HFFc6 (cell line): Measurements from ENCODE around the gene OR51B5. TPM values are rescaled to one million over a fixed set of nuclear protein-coding genes. Genes with fewer than 3 reads are reported as not detected.
"Not testable (repeated sequence)": the region's sequence is repeated elsewhere in the genome, so short reads cannot be mapped to it uniquely, and the experiment has no call there.

Experiments
- DNase-seq: peaks from one replicate; pipeline ENCODE4 v3.0.0-alpha.2; 2018
- H3K27ac Mint-ChIP-seq: 2 replicates; pipeline ENCODE4 v1.8.0; 2020; ENCODE audit warnings: mild to moderate bottlenecking, mixed read lengths
- H3K27me3 Mint-ChIP-seq: 2 replicates; pipeline ENCODE4 v1.8.0; 2021; ENCODE audit warnings: mild to moderate bottlenecking, moderate library complexity, mixed read lengths; ENCODE audit not compliant: insufficient read depth
- H3K36me3 Mint-ChIP-seq: 2 replicates; pipeline ENCODE4 v1.8.0; 2021; ENCODE audit warnings: low read depth, mixed read lengths
- H3K4me1 Mint-ChIP-seq: 2 replicates; pipeline ENCODE4 v1.8.0; 2020; ENCODE audit warnings: low read depth, mixed read lengths
- H3K4me3 Mint-ChIP-seq: 2 replicates; pipeline ENCODE4 v1.8.0; 2020; ENCODE audit warnings: mild to moderate bottlenecking, moderate library complexity, mixed read lengths
- H3K9me3 Mint-ChIP-seq: 2 replicates; pipeline ENCODE4 v1.8.0; 2020; ENCODE audit warnings: mild to moderate bottlenecking, mixed read lengths
- CTCF ChIP-seq: fragments of 200-600 bp; sonication (generic); IDR thresholded peaks from 2 replicates; pipeline ENCODE4 v1.5.0; 2021; ENCODE audit warnings: antibody characterized with exemption, mild to moderate bottlenecking
- total RNA-seq, 6 experiments: library from RNA; stranded (reverse); fragmentation: NEBNext Ultra II Directional; extraction: Animal tissue kit (Norgen Biotek cat#: 25700); gene quantifications; 2 replicates in 1 of 6; 3 replicates in 5 of 6; pipeline ENCODE4 v1.2.3, GENCODE V29; 2021

Gene OR51B5
- total RNA-seq, 6 experiments from 2014 or later = 0.30 to 0.53 (median 0.42) TPM; not detected in 2

DNA sequence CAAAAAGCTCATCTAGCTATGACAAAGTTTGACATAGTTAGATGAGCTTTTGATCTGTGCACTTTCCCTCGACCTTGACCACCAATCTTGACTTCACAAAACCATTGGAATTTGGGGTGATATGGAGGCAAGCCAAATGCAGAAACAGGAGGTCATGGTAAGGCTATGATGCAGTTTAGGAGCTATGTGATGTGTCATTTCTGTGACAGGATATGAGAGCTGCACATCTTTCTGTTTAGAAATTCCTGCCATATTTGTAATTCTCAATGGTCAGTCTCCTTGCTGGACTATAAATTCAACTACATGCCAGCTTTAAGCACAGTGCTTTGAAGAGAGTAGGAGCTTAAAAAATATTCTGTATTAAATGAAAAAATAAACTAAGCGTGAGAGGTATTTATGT lies 20.9 kb upstream of the OR51B5 start:
- no peaks in the 10 kb centered on the region for H3K27me3 Mint-ChIP-seq
- H3K36me3 Mint-ChIP-seq = peaks cover 9% of the 10 kb centered on the region; the same call in 1 of the 2 replicates
- H3K4me3 Mint-ChIP-seq = peak overlapping the region; percentile 9
- TF ChIP-seq CTCF = no peak
- H3K9me3 Mint-ChIP-seq = peaks cover 7% of the 10 kb centered on the region
- peaks cover 82% of the 10 kb centered on the region for H3K4me1 Mint-ChIP-seq
- peak; percentile 88 for DNase-seq
- peak overlapping the region; percentile 84 for H3K27ac Mint-ChIP-seq

DNA sequence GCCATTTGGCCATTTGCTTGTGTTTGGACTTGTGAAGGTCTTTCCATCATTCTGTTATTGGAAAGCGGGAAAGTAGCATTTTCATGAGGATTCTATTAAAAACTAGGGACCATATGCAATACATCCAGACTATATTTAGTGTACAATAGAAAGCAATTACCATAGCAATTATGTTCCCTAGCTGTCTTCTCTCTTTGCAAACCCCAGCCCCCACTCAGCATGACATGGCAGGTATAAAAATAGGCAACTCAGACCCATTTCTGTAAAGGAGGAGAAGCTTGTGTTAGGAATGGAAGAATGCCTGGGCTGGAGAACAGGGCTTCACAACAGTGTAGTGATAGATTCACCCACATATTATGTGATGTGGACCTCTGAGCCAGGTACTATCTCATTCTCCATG lies 20.4 kb upstream of the OR51B5 start:
- Mint-ChIP-seq H3K36me3 (peaks cover 9% of the 10 kb centered on the region; the same call in 1 of the 2 replicates), H3K27me3 (no peaks in the 10 kb centered on the region), H3K4me1 (peaks cover 76% of the 10 kb centered on the region), H3K9me3 (peaks cover 12% of the 10 kb centered on the region), H3K4me3 (0 out of 2 replicates have a peak overlapping the region, but pooled peaks have one; percentile 9), H3K27ac (peak overlapping the region; percentile 84)
- DNase-seq = no peak
- TF ChIP-seq CTCF = no peak

GRCh38 chr11:5362017-5362625 lies 18.8 kb upstream of the OR51B5 start:
- Mint-ChIP-seq H3K9me3 (peaks cover 12% of the 10 kb centered on the region), H3K4me1 (peaks cover 61% of the 10 kb centered on the region), H3K4me3 (no peak overlapping the region), H3K36me3 (peaks cover 18% of the 10 kb centered on the region; the same call in 1 of the 2 replicates), H3K27me3 (peaks cover 2% of the 10 kb centered on the region; the same call in 1 of the 2 replicates), H3K27ac (peak overlapping the region; percentile 43)
- no peak for DNase-seq
- TF ChIP-seq CTCF = peak; percentile 13; the same call in 1 of the 2 replicates

DNA sequence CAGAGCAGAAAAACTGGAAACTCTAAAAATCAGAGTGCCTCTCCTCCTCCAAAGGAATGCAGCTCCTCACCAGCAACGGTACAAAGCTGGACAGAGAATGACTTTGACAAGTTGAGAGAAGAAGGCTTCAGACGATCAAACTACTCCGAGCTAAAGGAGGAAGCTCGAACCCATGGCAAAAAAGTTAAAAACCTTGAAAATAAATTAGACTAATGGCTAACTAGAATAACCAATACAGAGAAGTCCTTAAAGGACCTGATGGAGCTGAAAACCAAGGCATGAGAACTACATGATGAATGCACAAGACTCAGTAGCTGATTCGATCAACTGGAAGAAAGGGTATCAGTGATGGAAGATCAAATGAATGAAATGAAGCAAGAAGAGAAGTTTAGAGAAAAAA lies 12.7 kb upstream of the OR51B5 start:
- not testable (repeated sequence) for H3K4me3 Mint-ChIP-seq, H3K27ac Mint-ChIP-seq, DNase-seq, H3K4me1 Mint-ChIP-seq, H3K27me3 Mint-ChIP-seq
- peaks cover 14% of the 10 kb centered on the region for H3K36me3 Mint-ChIP-seq
- peaks cover 12% of the 10 kb centered on the region for H3K9me3 Mint-ChIP-seq

DNA sequence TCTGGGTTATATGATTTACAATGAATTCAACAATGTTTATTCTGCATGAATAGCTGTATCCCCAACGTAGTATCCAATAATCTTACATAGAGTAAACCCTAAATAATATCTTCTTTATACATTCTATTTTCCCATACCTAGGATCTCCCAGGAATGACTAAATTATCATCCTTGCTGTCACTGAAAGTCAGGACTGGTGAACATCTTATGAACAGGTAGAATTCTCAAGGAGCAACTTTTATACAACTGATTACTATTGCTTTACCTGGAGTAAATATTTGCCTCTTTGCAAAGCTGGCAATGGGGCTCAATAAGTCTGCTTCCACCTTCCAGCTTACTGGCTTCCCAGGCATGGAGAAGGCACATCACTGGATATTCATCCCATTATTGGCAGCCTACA lies 7.9 kb upstream of the OR51B5 start, which contains the start of gene OR51B6:
OR51B6 (plus strand) TSS at position 301 of the 400 bp plus-strand sequence; CDS start at position 301, 0 bp downstream.
- Mint-ChIP-seq H3K4me3 (no peak within 1 kb of the TSS), H3K27me3 (no peaks in the 10 kb centered on the region), H3K27ac (no peak within 1 kb of the TSS), H3K36me3 (peaks cover 1% of the 10 kb centered on the region; the same call in 1 of the 2 replicates), H3K9me3 (peaks cover 3% of the 10 kb centered on the region; the same call in 1 of the 2 replicates), H3K4me1 (peaks cover 40% of the 10 kb centered on the region)
- DNase-seq = no peak
- TF ChIP-seq CTCF = no peak

DNA sequence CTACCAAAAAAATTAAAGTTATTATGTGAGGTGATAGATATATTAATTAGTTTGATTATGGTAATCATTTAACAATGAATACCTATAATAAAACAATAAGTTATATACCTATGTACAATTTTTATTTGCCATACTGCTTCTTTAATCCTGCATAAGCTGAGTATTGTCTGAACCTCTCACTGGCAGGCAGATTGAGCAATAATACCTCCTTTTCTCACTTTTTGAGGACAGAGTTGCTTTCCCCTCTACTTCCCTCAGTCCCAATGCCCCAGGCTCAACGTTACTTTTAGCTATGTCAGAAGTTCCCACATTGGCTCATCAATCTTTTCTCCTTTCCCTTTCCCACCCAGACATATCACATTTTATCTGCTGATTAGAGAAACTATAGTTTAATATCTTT lies 6.2 kb upstream of the OR51B5 start:
- no peak for DNase-seq
- H3K27me3 Mint-ChIP-seq = no peaks in the 10 kb centered on the region
- TF ChIP-seq CTCF = no peak
- peaks cover 56% of the 10 kb centered on the region for H3K4me1 Mint-ChIP-seq
- H3K27ac Mint-ChIP-seq = peak overlapping the region; percentile 64
- H3K36me3 Mint-ChIP-seq = no peaks in the 10 kb centered on the region
- no peaks in the 10 kb centered on the region for H3K9me3 Mint-ChIP-seq
- H3K4me3 Mint-ChIP-seq = no peak overlapping the region; the same call in 1 of the 2 replicates
